GM19395 (cell line): ENCODE results near the gene AP4B1.
A peak's percentile ranks its signal among the peaks of the same experiment; 100 is the strongest.
"Not testable (repeated sequence)": the region's sequence is repeated elsewhere in the genome, so short reads cannot be mapped to it uniquely, and the experiment has no call there.

Source experiments
- ATAC-seq: cut with Tn5 transposase; IDR thresholded peaks from one replicate; pipeline ENCODE4 v1.9.1; 2021; ENCODE audit warnings: mild to moderate bottlenecking, moderate library complexity; ENCODE audit not compliant: unreplicated experiment

Gene AP4B1

DNA sequence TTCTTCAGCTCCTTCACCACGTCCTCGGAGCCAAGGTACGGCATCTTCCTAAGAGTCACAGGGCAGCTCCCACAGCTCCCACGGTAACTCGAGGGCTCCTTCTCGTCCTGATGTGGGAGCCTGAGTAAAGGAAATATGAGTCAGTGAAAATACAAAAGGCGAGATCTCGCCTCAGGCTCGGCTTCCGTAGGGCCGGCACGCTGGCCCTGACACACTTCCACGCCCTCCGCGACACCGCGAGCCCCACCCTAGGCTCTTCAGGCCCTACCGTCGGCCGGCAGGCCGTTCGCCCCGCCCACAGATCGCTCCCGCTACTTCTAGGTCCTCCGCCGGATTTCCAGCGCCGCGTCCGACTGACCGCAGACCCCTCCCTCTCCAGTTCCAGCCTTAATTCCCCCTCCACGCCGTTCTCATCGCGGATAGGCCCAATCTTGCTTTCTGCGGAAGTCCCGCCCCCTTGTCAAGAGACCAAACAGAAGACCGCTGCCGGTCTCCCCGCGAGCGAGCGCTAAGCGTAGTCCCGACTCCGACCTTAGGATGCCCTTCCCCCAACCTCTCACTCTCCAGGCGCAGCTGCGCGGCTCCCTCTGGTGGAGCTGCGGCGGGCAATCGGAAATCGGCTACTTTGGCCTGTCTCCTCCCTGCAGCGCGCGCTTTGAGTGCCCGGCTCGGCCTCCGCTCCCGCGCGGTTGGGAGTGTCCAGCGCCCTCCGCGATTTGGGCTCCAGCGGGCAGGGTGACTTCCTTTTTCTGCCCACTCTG lies at the start of gene AP4B1, which contains the start of gene DCLRE1B:
TSS of gene AP4B1 (minus strand) at position 126 of the 761 bp plus-strand sequence. CDS start at position 44, 82 bp downstream.
TSS of gene DCLRE1B (plus strand) at position 653 of the 761 bp plus-strand sequence. CDS start 261 bp downstream, outside the sequence.
- ATAC-seq: peak; percentile 90

DNA sequence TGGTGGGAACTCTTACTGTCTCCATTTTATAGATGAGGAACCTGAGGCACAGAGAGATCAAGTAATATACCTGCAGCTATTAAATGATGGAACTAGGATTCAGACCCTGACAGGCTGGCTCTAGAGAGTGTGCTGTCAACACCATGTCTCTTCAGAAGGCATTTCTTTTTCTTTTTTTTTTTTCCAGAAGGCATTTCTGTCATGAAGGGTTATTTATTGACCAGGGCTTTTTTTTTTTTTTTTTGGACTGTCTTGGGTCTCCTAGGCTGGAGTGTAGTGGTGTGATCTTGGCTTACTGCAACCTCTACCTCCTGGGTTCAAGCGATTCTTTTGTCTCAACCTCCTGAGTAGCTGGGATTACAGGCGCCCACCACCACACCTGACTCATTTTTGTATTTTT lies 47.1 kb upstream of the AP4B1 start:
- no peak for ATAC-seq

DNA sequence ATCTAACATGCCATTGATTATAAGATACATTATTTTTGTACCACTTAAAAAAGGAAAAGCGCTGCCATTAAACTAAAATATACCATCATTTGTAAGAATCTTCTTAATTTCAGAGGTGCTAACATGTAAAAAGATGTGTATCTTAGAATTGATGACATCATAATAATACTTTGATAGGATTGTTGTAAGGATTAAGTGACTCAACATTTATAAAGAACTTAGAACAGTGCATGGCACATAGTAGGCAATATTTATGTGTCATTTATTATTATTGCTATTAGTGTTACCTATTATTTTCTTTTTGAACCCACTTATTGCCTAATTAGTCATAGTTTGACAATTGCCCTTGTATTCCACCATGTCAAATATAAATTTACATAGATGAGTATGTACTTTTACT lies 46.3 kb upstream of the AP4B1 start:
- ATAC-seq: no peak

DNA sequence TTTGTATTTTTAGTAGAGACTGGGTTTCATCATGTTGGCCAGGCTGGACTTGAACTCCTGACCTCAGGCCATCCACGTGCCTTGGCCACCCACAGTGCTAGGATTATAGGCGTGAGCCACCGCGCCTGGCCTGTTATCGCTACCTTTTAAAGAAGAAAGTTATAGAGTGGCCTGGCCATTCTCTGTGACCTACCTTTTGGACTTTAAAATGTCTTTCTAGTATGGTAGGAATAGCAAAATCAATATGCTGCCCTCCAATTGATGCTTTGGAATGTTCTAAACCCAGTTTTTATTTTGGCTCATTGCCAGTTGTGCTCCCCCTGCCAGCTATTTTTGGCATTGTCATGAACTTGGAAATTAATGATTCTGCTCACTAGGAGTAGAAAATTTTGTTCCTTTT lies 44.4 kb upstream of the AP4B1 start:
- no peak for ATAC-seq

DNA sequence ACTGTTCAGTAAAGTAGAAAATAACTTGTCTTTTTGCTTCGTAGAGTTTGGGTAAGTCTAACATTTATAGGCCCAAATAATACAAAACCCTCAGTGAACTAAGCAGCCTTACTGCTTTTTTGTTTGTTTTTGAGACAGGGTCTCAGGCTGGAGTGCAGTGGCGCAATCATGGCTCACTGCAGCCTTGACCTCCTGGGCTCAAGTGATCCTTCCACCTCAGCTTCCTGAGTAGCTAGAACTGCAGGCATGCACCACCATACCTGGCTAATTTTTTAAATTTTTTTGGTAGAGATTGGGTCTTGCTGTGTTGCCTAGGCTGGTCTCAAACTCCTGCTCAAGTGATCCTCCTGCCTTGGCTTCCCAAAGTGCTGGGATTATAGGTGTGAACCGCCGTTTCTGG lies 43.6 kb upstream of the AP4B1 start:
- not testable (repeated sequence) for ATAC-seq

DNA sequence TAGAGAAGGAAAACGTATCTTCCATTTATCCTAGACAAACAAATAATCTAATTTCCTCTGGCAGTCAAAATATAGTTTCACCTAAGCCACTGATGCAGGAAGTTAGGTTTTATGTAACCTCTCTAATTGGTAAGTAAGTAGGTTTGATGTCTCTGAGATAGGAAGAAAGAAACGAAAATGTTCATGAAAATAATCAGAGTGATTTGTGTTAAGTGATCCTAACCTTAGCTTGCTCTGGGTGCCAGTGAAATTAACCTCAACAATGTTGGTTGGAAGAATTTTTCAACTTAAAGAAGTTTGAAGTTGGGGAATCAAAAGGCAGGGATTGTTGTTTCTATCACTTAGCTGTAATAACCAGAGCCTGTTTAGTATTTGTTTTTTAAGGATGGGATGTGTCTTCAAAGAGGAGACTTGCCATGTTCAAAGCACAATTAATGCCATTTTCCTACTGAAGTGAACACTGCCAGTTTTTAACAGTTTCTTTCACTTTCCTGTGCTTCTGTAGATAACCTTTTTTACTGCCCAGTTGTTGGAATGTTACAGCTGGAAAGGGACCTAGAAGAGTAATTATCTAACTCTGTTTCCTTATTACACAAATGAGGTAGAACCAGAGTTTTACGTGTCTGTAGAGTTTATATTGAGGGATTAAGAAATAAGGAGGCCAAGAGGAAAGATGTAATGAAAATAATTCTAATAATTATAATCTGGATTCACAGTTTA lies 42.9 kb upstream of the AP4B1 start:
- ATAC-seq: no peak

DNA sequence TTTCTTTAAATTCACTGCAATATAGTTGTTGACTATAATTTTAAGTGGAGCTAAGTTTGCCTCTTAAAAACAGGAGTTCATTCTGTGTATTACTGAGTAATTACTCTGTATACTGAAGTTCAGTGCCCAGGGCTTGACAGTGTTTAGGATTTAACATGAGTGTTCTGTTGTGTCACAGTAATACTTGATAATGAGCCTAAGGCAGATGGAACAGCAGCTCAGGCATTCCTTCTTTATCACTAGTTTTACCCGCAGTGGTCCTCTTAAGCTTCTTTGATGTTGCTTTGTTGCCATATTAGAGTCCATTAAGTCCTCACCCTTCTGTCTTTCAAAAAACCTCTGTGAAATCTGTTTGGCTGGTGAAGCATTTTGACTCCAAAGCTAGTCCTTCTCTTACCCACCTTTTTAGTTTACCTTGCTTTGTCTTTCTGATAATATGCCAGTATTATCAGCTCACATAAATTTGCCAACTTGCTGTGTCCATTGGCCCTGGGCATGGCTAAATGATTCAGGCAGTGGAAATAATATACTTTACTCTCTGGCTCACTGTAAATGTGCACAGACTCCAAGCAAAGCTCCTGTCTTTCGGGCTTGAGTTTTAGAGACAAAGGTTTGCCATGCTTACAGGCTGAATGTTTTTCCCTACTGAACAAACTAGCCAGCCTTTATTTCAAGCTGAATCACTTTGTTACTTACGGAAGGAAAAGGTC lies 42.2 kb upstream of the AP4B1 start:
- ATAC-seq: no peak

DNA sequence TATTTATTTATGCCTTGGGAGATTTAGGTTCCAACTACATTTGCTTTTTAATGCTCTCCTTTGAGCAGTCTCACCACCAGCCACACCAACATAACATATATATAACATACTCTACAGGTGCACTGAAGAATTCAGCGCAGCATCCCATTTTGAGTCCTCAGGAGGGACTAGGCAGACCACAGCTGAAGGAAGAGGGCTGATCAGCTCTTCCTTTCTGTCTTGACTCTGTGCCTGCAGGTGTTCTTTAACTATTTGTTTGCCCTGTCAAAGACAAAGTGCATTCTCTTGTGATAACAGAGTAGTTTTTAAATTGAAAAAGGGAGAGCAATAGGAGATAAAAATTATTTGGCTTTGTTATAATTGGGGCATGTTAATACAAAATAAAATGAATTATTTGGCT lies 41.5 kb upstream of the AP4B1 start:
- ATAC-seq: no peak

DNA sequence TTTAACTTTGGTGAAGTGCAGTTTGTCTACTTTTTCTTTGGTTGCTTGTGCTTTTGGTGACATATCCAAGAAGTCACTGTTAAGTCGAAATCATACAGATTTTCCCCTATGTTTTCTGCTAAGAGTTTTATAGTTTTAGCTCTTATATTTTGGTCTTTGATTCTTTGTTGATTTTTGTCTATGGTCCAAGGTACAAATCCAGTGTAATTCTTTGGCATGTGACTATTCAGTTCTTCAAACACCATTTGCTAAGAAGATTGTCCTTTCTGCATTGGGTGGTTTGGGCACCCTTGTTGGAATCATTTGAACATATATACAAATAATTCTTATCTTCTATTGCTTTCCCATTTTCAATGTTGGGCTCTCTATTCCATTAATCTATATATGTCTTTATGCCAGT lies 40.7 kb upstream of the AP4B1 start:
- no peak for ATAC-seq

DNA sequence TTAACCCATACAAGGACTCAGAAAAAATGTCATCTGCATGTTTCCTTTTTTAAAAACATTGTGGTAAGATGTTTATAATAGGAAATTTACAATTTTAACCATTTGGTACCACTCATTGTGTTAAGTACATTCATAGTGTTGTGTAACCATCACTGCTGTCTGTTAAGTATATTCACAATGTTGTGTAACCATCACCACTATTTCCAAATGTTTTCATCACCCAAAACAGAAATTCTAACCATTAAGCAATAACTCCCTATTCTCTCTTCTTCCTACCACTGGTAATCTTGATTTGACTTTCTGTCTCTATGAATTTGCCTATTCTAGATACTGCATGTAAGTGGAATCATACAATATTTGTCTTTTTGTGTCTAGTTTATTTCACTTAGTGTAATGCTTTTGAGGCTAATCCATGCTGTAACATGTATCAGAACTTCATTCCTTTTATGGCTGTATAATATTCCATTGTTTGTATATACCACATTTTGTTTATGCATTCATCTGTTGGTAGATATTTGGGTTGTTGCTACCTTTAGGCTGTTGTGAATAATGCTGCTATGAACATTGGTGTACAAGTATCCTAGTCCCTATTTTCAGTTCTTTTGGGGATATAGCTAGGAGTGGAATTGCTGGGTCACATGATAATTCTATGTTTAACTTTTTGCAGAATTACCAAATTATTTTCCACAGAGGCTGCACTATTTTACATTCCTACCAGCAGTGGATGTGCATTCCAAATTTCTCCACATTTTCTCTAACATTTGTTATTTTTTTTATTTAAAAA lies 38.6 kb upstream of the AP4B1 start:
- no peak for ATAC-seq

DNA sequence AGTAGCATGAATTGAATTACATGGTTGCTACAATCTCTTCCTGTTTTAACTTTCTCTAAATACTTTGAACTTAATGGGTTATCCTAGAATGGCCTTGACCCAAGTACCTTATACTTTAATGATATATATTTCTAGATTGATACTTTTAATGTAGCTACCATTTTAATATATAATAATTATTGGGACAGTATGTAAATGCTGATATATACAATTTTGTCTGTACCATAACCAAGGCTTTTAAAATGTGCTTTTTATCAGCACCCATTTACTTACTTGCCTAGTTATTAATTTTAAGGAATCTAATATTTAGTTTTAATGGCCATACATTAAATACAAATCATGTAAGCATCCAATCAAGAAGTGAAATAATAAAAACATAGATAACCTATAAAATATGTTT lies 37.9 kb upstream of the AP4B1 start:
- no peak for ATAC-seq

DNA sequence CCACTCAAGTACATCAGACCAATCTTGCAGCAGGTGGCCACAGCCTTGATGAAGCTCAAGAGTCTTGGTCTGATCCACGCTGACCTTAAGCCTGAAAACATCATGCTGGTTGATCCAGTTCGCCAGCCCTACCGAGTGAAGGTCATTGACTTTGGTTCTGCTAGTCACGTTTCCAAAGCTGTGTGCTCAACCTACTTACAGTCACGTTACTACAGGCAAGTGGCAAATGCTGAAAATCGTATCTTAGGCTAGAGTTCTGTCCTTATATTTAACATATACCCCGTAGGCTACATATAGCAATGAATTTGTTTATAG lies 36.6 kb upstream of the AP4B1 start:
- no peak for ATAC-seq

DNA sequence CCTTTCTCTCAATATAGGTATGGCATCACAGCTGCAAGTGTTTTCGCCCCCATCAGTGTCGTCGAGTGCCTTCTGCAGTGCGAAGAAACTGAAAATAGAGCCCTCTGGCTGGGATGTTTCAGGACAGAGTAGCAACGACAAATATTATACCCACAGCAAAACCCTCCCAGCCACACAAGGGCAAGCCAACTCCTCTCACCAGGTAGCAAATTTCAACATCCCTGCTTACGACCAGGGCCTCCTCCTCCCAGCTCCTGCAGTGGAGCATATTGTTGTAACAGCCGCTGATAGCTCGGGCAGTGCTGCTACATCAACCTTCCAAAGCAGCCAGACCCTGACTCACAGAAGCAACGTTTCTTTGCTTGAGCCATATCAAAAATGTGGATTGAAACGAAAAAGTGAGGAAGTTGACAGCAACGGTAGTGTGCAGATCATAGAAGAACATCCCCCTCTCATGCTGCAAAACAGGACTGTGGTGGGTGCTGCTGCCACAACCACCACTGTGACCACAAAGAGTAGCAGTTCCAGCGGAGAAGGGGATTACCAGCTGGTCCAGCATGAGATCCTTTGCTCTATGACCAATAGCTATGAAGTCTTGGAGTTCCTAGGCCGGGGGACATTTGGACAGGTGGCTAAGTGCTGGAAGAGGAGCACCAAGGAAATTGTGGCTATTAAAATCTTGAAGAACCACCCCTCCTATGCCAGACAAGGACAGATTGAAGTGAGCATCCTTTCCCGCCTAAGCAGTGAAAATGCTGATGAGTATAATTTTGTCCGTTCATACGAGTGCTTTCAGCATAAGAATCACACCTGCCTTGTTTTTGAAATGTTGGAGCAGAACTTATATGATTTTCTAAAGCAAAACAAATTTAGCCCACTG lies 36.0 kb upstream of the AP4B1 start:
- peak; percentile 66 for ATAC-seq

DNA sequence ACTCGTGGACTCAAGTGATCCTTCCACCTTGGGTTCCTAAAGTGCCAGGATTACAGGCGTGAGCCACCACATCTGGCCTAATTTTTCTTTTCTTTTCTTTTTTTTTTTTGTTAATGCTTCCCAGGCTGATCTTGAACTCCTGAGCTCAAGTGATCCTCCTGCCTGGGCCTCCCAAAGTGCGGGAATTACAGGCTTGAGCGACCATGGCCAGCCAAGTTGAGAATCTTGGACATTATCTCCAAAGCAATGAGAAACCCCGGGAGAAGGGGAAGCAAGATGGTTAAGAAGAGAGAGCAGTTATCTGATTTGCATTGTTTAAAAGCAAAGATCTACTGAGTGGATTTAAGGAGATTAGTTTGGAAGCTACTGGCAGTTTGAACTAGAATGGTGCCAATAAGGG lies 33.6 kb upstream of the AP4B1 start:
- ATAC-seq: no peak

DNA sequence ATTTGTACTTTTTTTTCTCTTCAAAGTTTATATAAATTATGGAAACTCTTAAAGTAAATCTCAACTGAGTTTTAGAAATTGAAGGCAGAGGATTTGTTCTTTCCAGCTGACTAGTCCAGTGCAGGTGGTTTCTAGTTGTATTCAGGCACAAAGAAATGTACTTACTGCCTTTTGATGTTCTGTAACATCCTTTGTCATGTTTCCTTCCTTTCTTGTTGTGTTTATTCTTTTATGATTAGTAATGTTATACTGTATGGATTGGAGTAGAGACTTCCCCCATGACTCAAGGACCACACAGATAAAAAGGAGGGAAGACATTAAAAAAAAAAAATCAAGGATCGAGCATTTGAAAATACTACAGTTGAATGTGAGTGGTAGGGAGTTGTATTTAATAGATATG lies 32.5 kb upstream of the AP4B1 start:
- ATAC-seq: no peak

DNA sequence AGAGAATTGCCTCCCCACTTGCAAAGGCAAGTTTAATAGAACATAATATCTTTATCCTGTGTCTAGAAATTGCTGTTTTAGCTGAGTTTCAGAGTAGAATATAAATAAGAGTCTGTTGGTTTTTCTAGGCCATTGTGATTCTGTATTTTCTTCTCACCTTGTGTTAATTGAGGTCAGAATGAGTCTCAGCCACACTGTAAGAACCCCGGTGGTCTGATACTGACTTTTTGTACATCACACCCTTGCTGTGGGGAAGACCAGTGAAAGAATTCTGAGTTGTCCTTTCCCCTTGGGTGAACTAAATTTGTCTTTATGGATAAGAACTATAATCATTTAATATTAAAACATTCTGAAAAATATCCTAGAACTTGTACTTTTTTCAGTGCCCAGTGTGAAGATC lies 31.4 kb upstream of the AP4B1 start:
- no peak for ATAC-seq

DNA sequence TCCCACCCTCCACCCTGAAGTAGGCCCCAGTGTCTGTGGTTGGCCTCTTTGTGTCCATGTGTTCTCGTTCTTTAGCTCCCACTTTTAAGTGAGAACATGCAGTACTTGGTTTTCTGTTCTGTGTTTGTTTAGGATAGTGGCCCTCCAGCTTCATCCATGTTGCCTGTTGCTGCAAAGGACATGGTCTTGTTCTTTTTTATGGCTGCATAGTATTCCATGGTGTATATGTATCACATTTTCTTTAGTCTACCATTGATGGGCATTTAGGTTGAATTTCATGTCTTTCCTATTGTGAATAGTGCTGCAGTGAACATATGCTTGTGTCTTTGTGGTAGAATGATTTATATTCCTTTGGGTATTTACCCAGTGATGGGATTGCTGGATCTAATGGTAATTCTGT lies 30.6 kb upstream of the AP4B1 start:
- ATAC-seq: no peak

DNA sequence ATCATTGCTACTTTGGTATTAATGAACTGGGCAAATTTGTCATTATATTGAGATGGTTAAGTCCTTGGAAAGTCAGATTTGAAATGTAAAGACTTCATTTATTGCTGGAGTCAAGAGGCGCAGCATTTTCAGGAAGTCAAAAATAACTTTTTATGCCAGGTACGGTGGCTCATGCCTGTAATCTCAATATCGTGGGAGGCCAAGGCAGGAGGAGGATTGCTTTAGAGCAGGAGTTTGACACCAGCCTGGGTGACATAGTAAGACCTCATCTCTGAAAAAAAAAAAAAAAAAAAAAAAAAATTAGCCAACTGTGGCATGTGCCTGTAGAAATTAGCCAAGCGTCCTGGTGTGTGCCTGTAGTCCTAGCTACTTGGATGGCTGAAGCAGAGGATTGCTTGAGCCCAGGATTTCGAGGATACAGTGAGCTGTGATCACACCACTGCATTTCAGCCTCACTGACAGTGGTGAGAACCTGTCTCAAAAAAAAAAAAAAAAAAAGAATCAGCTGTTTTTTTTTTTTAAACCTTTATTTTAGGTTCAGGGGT lies 30.0 kb upstream of the AP4B1 start:
- no peak for ATAC-seq

DNA sequence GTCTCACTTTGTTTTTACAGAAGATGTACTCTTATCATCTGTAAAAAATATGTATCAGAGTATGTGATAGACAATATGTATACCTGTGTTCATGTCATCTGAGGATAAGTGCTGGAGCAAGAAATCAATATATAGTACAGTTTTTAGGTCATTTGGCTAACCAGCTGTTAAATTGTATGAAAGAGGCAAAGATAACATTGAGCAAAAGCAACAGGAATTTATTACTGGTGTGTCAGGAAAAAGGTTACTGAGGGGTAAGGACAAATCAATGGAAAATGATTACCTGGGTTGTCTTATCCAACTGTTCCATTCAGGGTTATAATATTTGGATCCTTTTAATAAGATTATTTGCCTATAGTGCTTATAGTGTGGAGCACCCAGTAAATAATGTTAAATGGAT lies 29.4 kb upstream of the AP4B1 start:
- no peak for ATAC-seq

DNA sequence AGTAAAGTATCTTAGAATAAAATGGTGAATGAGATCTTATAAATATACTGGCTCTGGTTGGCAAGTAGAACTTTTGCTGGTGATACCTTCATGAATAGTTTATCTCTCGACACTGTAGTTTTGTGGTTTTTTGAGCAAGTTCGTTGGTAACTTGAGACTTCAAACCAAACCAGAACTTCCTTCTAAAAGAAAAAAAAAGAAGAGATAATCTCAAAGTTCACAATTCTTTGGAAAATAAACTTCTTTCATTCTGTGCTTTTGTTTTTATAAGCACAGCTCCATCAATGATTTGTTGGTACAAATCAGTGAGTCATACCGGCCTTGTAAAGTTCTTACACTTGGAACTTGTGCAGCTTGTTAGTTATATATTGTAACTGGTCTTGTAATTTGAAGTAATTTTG lies 26.9 kb upstream of the AP4B1 start:
- ATAC-seq: no peak
